IPS-18c (cell line): ENCODE data around the gene ATP11A.

ENCODE experiments used
- H3K4me3 ChIP-seq: 2 replicates; pipeline ENCODE4 v1.7.0; 2013; ENCODE audit warnings: low read depth, mild to moderate bottlenecking, low read length, moderate library complexity; ENCODE audit not compliant: insufficient read depth
- H3K9me3 ChIP-seq: one replicate; pipeline ENCODE4 v1.6.1; 2013; ENCODE audit warnings: mild to moderate bottlenecking, low read length, moderate library complexity; ENCODE audit not compliant: control insufficient read depth, insufficient read depth

ATP11A gene

GRCh38 chr13:112907871-112908331 lies 218.1 kb downstream of the ATP11A start:
- H3K9me3 ChIP-seq: peaks cover 2% of the 10 kb centered on the region
- H3K4me3 ChIP-seq: no peak overlapping the region

DNA sequence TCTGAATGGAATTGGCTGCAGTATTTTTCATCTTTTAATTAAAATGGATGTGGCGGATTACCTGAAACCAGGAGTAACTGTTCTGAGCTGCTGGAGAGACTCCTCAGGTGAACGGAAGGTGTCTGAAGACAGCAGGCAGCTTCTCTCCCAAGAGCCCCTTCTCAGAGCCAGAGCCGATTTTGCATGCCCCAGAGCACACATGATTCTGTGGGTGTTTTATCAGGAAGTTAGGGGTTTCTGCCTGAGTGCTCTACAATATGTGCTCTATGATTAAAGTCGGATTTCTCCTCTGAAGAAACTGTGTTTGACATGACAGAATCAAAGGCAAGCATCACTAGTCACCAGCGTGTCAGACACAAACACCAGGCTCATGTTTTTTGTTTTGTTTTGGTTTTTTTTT lies 218.5 kb downstream of the ATP11A start:
- Histone ChIP-seq H3K4me3 (no peak overlapping the region), H3K9me3 (peaks cover 2% of the 10 kb centered on the region)

DNA sequence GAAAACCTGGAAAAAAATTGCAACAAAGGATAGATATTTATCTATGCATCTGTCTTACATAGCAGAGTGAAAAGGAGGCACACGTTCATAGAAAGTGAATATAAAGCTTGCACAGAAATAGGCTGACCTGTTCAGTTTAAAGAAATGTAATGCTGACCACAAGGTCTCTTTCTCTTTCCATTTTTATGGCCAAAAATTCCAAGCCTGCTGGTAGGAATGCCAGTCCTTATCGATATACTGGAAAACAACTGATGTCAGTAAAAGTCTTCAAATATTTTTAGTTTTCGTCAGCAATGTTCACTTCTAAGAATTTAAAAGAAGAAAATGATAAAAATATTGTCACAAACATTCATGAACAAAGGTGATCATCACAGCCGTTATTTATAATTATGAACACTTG lies 220.2 kb downstream of the ATP11A start:
- Histone ChIP-seq H3K9me3 (peaks cover 2% of the 10 kb centered on the region), H3K4me3 (no peak overlapping the region)

GRCh38 chr13:112910616-112911280 lies 220.9 kb downstream of the ATP11A start:
- peaks cover 2% of the 10 kb centered on the region for H3K9me3 ChIP-seq
- no peak overlapping the region for H3K4me3 ChIP-seq

DNA sequence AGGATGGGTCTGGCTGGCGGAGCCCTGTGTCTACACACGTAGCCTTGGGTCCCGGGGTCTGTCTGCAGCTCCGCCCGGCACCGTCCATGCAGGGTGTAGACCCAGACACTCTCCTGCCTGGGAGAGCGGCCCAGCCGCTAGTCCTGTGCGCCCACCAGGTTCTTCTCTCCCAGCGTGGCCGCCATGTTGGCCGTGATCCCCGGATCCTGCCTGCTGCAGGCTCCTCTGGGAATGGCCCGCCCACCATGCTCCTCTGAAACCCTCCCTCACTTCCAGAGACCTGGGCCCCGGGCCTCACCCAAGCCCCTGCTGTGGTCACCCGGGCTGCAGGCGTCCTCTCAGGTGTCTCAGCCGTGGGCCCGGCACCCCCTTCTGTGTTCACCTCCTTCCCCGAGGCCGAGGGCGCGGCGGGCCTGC lies 221.5 kb downstream of the ATP11A start:
- Histone ChIP-seq H3K9me3 (peaks cover 2% of the 10 kb centered on the region), H3K4me3 (no peak overlapping the region)

GRCh38 chr13:112911883-112912282 lies 222.0 kb downstream of the ATP11A start:
- H3K4me3 ChIP-seq: no peak overlapping the region
- H3K9me3 ChIP-seq: peaks cover 2% of the 10 kb centered on the region

DNA sequence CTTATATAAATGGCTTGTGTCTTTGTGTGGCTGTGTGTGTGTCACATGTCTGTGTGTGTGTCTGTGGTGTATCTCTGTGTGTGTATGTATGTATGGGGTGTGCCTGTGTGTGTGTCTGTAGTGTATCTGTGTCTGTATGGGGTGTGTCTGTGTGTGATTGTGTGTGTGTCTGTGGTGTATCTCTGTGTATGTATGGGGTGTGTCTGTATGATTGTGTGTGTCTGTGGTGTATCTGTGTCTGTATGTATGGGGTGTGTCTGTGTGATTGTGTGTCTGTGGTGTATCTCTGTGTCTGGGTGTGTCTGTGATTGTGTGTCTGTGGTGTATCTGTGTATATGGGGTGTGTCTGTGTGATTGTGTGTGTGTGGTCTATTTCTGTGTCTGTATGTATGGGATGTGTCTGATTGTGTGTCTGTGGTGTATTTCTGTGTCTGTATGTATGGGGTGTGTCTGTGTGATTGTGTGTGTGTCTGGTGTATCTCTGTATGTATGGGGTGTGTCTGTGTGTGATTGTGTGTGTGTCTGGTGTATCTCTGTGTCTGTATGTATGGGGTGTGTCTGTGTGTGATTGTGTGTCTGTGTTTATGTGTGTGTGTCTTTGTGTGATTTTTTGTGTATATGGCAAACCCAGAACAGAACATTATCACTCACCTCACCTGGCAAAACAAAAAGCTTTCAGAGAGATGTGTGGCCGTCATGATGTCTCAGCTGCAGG lies 223.0 kb downstream of the ATP11A start:
- no peak overlapping the region for H3K4me3 ChIP-seq
- peaks cover 2% of the 10 kb centered on the region for H3K9me3 ChIP-seq

GRCh38 chr13:112916296-112916695 lies 226.5 kb downstream of the ATP11A start:
- H3K4me3 ChIP-seq: no peak overlapping the region
- peaks cover 2% of the 10 kb centered on the region for H3K9me3 ChIP-seq

GRCh38 chr13:112917056-112917664 lies 227.3 kb downstream of the ATP11A start:
- H3K4me3 ChIP-seq: no peak overlapping the region
- no peaks in the 10 kb centered on the region for H3K9me3 ChIP-seq

DNA sequence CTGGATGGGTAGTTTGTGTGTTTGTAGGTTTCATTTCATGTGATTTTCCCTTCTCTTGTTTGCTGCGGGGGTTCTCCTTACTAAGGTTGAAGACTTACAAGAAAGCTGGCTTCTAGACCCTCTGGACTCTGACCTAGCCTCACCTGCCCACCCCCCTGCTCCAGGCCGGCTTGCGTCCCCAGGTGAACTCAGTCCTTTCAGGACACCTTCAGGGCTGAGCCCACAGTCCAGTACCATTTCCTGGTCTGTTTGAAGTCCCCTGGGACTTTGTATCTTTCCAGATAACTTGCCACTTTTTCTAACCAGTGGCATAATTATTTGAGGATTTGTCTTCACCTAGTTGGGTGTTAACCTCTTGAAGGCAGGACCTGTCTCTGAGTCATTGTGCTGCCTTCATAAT lies 227.9 kb downstream of the ATP11A start:
- H3K9me3 ChIP-seq: no peaks in the 10 kb centered on the region
- H3K4me3 ChIP-seq: no peak overlapping the region

DNA sequence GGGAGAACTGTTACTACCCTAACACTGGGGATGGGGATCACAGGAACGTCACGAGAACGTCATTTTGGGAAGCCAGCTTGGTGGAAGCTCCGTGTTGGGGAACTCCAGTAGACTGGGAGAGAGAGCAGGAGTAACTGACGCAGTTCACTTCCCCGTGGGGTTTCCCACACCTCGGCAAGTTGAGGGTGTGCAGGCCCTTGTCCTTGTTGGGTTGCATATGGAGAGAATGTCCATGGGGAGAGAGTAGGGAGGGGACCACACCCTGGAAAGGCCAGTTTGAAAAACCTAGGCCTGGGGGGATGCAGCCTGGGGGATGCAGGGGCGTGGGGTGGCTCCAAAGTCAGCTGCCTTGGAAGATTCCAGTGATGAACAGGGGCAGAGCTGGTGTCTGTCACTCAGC lies 228.4 kb downstream of the ATP11A start:
- Histone ChIP-seq H3K4me3 (no peak overlapping the region), H3K9me3 (no peaks in the 10 kb centered on the region)

DNA sequence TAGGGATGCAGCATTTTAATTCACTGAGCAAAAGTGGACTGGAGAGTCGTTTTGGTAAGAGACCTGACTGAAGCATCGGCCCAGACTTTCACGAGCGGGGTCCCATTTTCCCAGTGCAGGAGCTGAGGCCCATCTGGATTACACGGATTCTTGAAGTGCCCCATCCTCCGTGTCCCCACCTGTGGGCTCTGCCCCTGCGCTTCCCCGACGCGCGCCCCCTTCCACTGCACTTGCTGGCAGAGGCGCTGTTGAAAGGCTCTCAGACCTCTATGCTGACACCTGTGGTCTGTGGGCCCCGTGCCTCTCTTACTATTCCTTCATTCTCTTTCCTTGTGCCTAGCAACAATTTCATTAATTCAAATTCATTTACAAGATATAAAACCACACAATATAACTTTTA lies 228.9 kb downstream of the ATP11A start:
- no peak overlapping the region for H3K4me3 ChIP-seq
- H3K9me3 ChIP-seq: no peaks in the 10 kb centered on the region

GRCh38 chr13:112923962-112924361 lies 234.1 kb downstream of the ATP11A start:
- H3K4me3 ChIP-seq: no peak overlapping the region
- H3K9me3 ChIP-seq: no peaks in the 10 kb centered on the region

GRCh38 chr13:112924365-112924764 lies 234.5 kb downstream of the ATP11A start:
- no peak overlapping the region for H3K4me3 ChIP-seq

DNA sequence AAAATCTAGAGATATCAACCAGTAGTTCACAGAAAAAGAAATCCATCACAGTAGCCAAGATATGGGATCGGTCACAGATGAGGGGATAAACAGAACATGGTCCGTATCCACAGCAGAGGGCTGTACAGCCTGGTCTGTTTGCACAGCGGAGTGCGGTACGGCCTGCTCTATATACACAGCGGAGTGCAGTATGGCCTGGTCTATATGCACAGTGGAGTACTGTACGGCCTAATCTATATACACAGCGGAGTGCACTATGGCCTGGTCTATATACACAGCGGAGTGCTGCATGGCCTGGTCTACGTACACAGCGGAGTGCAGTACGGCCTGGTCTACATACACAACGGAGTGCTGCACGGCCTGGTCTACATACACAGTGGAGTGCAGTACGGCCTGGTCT lies 236.2 kb downstream of the ATP11A start:
- H3K9me3 ChIP-seq: no peaks in the 10 kb centered on the region
- H3K4me3 ChIP-seq: no peak overlapping the region

More at GRCh38 chr13:112924365-112924764, 234.5 kb downstream of the ATP11A start:
- no peaks in the 10 kb centered on the region for H3K9me3 ChIP-seq

GRCh38 chr13:112926993-112927392 lies 237.2 kb downstream of the ATP11A start:
- H3K4me3 ChIP-seq: no peak overlapping the region
- no peaks in the 10 kb centered on the region for H3K9me3 ChIP-seq

DNA sequence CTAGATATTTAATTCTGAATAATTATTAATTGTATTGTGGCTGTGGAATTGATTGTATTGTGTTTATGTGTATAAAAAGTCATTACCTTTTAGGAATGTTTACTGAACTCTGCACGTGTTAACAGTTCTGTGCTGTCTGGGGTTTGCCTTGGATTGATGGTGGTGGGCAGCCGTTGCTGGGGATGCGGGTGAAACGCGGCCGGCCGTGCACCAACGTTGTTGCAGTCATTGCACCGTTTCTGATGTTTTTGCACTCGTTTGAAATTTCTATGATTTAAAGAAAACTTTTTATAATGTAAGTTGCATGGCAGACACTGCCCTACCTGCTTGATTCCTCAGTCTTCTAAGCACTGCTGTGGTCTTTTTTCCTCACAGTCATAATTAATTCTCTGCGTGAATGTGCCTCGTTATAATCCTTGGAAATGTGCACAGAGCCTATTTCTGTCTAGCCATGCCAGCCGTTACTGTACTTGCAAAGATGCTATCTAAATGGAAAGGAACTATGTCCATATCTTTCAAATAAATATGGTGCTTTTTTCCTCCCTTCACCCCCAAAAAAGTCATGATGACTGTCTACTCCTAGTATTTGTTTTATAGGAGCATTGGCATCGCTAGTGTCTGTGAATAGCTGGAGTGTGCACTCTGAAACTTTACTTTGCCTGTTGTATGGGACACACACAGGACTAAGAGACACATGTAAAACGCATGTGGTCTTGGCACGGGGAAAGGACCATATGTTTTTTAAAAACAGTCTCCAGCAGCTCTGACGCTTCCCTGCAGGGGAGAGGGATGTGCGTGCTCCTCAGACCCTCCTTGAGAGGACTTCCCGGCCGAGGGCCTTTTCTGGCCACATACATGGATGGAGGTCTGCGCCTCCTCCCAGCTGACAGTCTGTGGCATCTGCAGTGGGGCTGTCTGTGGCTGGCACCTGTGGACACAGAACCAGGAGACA lies 238.5 kb downstream of the ATP11A start:
- H3K9me3 ChIP-seq: no peaks in the 10 kb centered on the region
- no peak overlapping the region for H3K4me3 ChIP-seq
